Measurements from ENCODE around the gene SEC16A.

The SEC16A gene

DNA sequence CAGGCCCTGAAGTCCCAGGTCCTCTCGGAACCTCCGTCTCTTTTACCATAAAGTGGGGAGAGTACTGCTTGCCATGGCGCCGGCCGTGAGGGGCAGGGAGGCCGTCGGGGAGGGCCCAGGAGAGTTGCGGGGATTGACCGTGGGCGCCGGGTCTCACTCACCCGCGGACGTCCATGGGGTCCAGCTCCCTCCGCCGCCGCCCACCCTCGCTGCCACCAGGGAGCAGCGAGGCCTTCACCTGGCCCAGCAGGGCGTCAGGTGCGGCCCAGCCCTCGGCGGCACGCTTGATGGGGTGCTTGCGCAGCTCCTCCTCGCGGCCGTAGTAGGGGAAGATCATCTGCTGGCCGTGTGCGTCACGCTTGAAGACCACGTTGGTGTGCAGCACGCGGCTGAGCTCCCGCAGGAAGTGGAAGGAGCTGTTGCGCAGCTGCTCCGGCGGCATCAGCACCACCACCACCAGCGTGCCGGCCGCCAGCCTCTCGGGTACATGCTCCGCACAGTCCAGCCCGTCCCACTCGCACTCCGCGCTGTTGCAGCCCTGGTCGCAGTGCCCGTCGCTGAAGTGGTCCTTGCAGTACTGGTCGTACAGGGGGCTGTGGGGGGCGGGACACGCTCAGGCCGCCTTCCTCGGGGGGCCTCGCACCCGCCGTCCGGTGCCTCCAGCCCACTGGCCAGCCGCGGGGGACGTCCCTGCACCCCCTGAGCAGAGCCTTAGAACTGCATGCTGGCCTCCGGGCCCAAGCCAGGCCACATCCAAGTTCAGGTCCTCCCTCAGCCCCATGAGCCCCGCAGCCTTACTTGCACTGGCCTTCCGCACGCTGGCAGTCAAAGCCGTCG is 21.9 kb upstream of the SEC16A start:
- no peak for DNase-seq

DNA sequence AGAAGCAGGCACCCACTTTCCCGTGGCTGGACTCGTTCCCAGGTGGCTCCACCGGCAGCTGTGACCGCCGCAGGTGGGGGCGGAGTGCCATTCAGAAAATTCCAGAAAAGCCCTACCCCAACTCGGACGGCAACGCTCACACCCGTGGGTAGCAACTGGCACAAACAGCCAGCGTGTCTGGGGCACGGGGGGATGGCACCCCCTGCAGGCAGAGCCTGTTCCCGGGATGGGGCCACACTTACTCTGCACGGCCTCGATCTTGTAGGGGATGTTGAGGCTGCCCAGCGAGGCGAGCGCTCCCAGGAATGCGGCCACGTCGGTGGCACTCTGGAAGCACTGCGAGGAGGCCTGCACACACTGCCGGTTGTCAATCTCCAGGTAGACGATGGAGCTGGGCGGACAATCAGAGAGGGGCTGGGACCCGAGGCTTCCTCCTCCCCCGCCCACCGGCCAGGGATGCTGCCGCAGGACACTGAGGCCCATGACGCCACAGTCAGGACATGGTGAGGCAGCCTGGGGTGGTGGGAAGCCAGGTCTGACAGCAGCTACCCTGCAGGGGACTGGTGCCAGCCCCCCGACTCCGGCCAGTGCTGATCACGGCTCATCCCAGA is 20.2 kb upstream of the SEC16A start:
- DNase-seq: no peak

DNA sequence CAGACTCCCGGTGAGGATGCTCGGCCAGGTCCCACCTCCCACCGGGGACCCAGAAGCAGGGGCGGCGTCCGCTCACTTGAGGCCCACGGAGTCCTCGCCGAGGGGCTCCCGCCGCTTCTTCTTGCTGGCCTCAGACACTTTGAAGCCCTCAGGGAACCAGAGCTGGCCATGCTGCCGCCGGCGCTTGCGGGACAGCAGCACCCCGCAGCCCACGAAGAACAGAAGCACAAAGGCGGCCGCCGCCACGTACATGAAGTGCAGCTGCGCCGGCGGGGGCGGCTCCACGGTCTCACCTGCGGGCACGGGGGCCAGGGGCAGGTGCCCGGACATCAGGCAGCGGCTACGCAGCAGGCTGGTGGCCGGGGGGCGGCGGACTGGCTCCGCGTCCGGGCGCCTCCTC is 19.4 kb upstream of the SEC16A start:
- no peak for DNase-seq

DNA sequence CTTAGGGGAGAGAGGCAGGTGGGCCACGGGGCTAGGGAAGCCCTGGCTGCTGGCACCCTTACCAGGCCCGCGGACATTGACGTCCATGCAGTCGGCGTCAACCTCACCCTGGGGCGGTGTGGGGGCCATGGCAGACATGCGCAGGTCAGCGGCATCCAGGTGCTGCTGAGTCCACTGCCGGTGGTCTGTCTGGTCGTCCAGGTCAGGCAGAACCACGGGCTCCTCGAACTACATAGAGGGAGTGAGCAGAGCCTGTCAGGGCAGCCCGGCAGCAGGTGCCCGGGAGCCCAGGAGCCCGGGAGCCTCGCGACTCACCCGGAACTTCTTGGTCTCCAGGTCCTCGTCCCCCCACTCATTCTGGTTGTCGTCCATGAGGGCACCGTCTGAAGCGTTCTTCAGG is 18.8 kb upstream of the SEC16A start:
- DNase-seq: no peak

- no peak for DNase-seq
Measured at GRCh38 chr9:136499935-136500910, 17.4 kb upstream of the SEC16A start.

- no peak for DNase-seq
Measured at GRCh38 chr9:136499071-136499934, 16.5 kb upstream of the SEC16A start.

- DNase-seq: no peak
Measured at GRCh38 chr9:136497916-136498695, 15.3 kb upstream of the SEC16A start.

DNA sequence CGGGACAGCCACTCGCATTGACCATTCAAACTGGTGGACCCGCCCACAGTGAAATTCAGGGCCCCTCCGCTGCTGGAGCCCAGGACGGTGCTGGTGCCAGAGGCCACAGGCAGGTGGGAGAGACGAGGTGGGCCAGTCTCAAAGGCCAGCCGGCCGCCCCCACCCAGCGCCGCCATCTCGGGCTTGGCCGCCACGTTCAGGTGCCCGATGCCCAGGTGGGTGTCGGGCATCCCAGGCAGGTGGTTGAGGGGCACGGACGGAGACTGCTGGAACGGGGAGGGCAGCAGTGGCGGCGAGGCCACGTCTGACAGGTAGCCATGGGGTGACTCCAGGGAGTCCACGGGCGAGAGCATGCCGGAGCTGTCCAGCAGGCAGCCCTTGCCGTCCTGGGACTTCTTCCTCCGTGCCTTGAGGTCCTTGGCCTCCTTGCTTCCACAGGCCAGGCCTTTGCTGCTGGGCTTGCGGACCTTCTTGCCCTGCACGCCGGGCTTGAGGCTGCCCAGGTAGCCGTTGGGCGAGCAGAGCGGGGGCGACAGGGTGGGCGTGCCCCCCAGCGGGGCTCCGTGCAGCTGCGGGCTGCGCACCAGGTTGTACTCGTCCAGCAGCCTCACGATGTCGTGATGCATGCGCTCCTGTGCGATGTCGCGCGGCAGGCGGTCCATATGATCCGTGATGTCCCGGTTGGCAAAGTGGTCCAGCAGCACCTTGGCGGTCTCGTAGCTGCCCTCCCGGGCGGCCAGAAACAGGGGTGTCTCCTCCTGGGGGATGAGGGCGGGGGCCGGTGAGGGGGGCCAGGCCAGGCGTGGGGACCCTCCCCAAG is 14.2 kb upstream of the SEC16A start:
- no peak for DNase-seq

GRCh38 chr9:136496181-136496580 is 13.3 kb upstream of the SEC16A start:
- no peak for DNase-seq

DNA sequence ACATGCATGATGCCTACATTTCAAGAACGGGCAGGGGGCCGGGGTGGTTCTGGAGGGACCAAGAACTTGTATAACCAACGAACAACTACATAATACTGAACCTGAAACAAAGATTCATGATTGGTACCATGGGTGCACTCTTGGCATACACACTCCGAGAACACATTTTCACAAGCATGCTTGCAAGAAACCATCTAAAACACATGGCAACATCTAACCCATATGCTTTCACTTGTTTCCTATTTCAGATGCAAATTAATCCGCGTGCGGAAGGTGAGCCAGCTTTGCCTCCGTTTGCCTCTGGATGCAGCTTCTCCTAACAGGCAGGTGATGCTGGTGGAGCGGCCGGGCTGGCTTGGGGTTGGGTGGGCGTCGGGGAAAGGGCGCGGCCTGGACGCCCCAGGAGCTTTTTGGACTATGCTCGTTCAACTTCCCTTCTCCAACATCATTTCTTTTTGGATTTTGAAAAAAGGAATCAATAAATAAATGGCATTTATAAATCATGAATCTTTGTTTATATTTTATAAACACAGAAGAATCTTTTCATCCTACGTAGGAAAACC is 12.5 kb upstream of the SEC16A start:
- DNase-seq: no peak

- DNase-seq: no peak
Measured at GRCh38 chr9:136494531-136495215, 11.8 kb upstream of the SEC16A start.

- no peak for DNase-seq
Measured at GRCh38 chr9:136494012-136494411, 11.2 kb upstream of the SEC16A start.

- no peak for DNase-seq
Measured at GRCh38 chr9:136493567-136493971, 10.7 kb upstream of the SEC16A start.

GRCh38 chr9:136492978-136493522 is 10.2 kb upstream of the SEC16A start:
- DNase-seq: no peak

- DNase-seq: no peak
Measured at GRCh38 chr9:136489731-136490130, 6.9 kb upstream of the SEC16A start.

DNA sequence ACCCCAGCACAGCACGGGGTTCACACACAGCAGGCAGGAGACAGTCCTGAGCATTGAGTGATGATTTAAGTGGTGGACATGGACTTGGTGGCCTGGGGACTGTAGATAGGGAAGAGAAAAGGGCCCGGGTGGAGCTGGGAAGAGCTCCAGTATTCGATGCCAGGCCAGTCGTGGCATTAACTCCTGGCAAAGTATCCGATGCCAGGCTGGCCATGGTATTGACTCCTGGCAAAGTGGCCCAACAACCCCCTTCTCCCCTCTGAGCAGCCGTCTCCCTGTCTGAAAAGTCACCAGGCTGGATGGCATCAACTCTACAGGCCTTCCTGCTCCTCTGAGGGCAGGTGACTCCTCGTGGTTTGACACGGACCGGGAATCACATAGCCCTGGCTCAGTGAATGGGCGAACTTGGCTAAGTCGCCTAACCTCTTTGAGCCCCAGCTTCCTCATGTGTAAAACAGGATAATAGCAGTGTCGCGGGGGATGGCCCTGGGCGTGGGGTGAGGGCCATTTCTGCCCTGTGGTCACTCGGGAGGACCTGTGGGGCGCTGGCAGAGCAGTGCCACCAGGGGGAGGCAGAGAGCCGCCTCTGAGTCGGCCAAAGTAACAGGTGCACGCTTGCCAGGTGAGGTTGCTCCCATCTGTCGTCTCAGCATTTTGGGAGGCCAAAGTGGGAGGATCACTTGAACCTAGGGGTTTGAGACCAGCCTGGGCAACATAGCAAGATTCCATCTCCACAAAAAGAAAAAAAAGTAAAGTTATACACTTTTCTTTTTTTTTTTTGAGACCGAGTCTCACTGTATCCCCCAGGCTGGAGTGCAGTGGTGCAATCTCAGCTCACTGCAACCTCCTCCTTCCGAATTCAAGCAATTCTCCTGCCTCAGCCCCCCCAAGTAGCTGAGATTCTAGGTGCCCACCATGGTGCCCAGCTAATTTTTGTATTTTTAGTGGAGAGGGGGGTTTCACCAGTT is 5.7 kb upstream of the SEC16A start:
- DNase-seq: peak; percentile 69 to 77

DNA sequence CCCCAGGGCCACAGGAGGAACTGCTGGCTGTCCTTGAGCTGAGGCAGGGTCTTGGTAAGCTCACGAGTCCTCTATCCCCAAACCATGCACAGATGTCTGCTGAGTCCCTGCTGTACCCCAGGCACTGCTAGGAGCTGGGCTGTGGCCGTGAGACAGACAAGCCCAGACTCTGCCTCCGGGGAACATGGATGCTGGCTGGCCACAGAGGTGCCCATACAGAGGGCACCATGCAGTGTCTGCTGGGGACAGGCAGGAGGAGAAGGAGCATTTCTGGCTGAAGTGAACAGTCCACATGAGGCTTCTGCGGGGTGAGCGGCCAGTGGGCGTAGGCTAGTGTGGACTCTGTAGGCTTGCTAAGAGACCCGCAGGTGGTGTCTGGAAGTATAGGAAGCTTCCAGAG is 4.8 kb upstream of the SEC16A start:
- no peak for DNase-seq

All from activated CD4-positive, alpha-beta T cell treated with anti-CD3 and anti-CD28 coated beads for 4 hours (primary cell).